ENCODE results near the gene PARD3B. TPM values are rescaled to one million over a fixed set of nuclear protein-coding genes. Genes with fewer than 3 reads are reported as not detected.

Gene PARD3B
- total and polyA plus RNA-seq, 2 of the 13 experiments (the other 11 are each of a cell fraction or from before 2014, with no cell fraction given): 0.71 to 2.3 TPM

- intact Hi-C loops (cut with micrococcal nuclease; ENCODE audit: unreplicated experiment): no loop called here
- DNase-seq (ENCODE audit: low spot score) (no peak), ATAC-seq (no peak), FAIRE-seq (no peak)
- Histone ChIP-seq H3K9ac (ENCODE audit: insufficient read depth, low read depth, low read length) (no peak overlapping the region), H3K4me1 (ENCODE audit: insufficient read depth, low read length) (no peaks in the 10 kb centered on the region), H3K4me2 (ENCODE audit: low read depth, low read length) (no peak overlapping the region), H3K79me2 (ENCODE audit: insufficient read depth, low read length) (no peaks in the 10 kb centered on the region), H2AFZ (ENCODE audit: low read length) (no peak overlapping the region), H3K9me3 (ENCODE audit: low read length) (no peaks in the 10 kb centered on the region), H3K27ac (ENCODE audit: extremely low read length, insufficient read depth, low read length) (no peak overlapping the region), H3K27me3 (ENCODE audit: control insufficient read depth in 1 of 2, insufficient read depth in 2 of 2, low read length in 2 of 2) (no peaks in the 10 kb centered on the region), H3K4me3 (replicated peaks in 1 of 3; ENCODE audit: insufficient read depth in 1 of 3, low read depth in 2 of 3, low read length in 3 of 3) (no peak overlapping the region), H3K36me3 (replicated peaks in 1 of 2; ENCODE audit: control insufficient read depth in 1 of 2, insufficient read depth in 2 of 2, low read length in 2 of 2) (no peaks in the 10 kb centered on the region), H4K20me1 (ENCODE audit: insufficient read depth, low read length) (no peaks in the 10 kb centered on the region)
- POLR2A ChIA-PET: no interaction called here
- TF ChIP-seq AGO2 (optimal IDR thresholded peaks at IDR 0.05; ENCODE audit: low read depth, low read length) (no peak), BHLHE40 (IDR thresholded peaks at IDR 0.05; ENCODE audit: low read length) (no peak), CSRNP2 (CRISPR knock-in tag; conservative IDR thresholded peaks at IDR 0.05; ENCODE audit: low read depth) (no peak), ZSCAN12 (CRISPR knock-in tag; IDR thresholded peaks at IDR 0.05) (no peak), ZNF781 (CRISPR knock-in tag; IDR thresholded peaks at IDR 0.05; ENCODE audit: borderline replicate concordance, not compliant biosample characterization) (no peak), CENPX (CRISPR knock-in tag; IDR thresholded peaks at IDR 0.05) (no peak), ZNF576 (CRISPR knock-in tag; IDR thresholded peaks at IDR 0.05) (no peak), PAF1 (CRISPR knock-in tag; IDR thresholded peaks at IDR 0.05) (no peak), GABPA (IDR thresholded peaks at IDR 0.05; ENCODE audit: low read depth, low read length) (no peak), GABPA (CRISPR knock-in tag; IDR thresholded peaks at IDR 0.05; ENCODE audit: low read depth) (no peak), SATB2 (CRISPR knock-in tag; IDR thresholded peaks at IDR 0.05) (no peak), JDP2 (CRISPR knock-in tag; IDR thresholded peaks at IDR 0.05; ENCODE audit: borderline replicate concordance) (no peak), ARNT (IDR thresholded peaks at IDR 0.05) (no peak), THAP8 (CRISPR knock-in tag; IDR thresholded peaks at IDR 0.05; ENCODE audit: borderline replicate concordance) (no peak), NR2F2 (IDR thresholded peaks at IDR 0.05; ENCODE audit: borderline replicate concordance, low read depth) (no peak), GLMP (CRISPR knock-in tag; IDR thresholded peaks at IDR 0.05; ENCODE audit: borderline replicate concordance) (no peak), SKIL (CRISPR knock-in tag; IDR thresholded peaks at IDR 0.05; ENCODE audit: borderline replicate concordance) (no peak), MED1 (CRISPR knock-in tag; IDR thresholded peaks at IDR 0.05) (no peak)
- WGBS (ENCODE audit: low lambda C conversion rate): 45% methylated on average over 3 of the region's 3 CpGs
- CTCF ChIA-PET (ENCODE audit: low intra/inter-chr PET ratio, low total read pairs): no interaction called here
- no TSS peak for BruUV-seq (replicated peaks)
- in situ Hi-C loops (cut with HindIII; ENCODE audit: extremely low pct_ligation_motif_present, low pct_unique_long_range_greater_than_20kb): no loop called here
Measured at GRCh38 chr2:205352593-205352992, 807.3 kb downstream of the PARD3B start.

Data from HepG2 (cell line).